ENCODE measurements around the gene VWA8. TPM values are rescaled to one million over a fixed set of nuclear protein-coding genes. Genes with fewer than 3 reads are reported as not detected.

VWA8 gene
- total and polyA plus RNA-seq, 2 of the 8 experiments (the other 6 are each of a cell fraction or from before 2014, with no cell fraction given) = 5.9 to 19.6 TPM

GRCh38 chr13:41682766-41683165 lies 278.1 kb downstream of the VWA8 start:
- H3K23ac ChIP-seq (ENCODE audit: insufficient read length) = no peak overlapping the region
- no peaks in the 10 kb centered on the region for H3K79me1 ChIP-seq (ENCODE audit: low read depth, low read length)
- H3K9ac ChIP-seq (replicated peaks in 1 of 4; ENCODE audit: extremely low read depth in 1 of 4, low read depth in 3 of 4, low read length in 3 of 4) = no peak overlapping the region
- no peak overlapping the region for H2BK15ac ChIP-seq (ENCODE audit: low read length)
- no peak for DNase-seq (ENCODE audit: low read depth in 1 of 2, low spot score in 2 of 2)
- H3K4ac ChIP-seq (replicated peaks; ENCODE audit: insufficient read length, low read depth, low read length) = no peak overlapping the region
- no peaks in the 10 kb centered on the region for H3K79me2 ChIP-seq (ENCODE audit: control insufficient read depth in 1 of 2, insufficient read depth in 2 of 2, low read length in 2 of 2)
- H2BK5ac ChIP-seq (ENCODE audit: low read depth, low read length) = no peak overlapping the region
- H3K4me3 ChIP-seq (ENCODE audit: extremely low read depth in 1 of 4, insufficient read depth in 2 of 4, low read depth in 3 of 4, low read length in 4 of 4) = no peak overlapping the region
- no peaks in the 10 kb centered on the region for H3K23me2 ChIP-seq (ENCODE audit: low read depth, low read length)
- H2BK20ac ChIP-seq (ENCODE audit: low read length) = no peak overlapping the region
- no peaks in the 10 kb centered on the region for H3K27me3 ChIP-seq (replicated peaks in 1 of 4; ENCODE audit: control insufficient read depth in 3 of 4, extremely low read depth in 1 of 4, insufficient read depth in 3 of 4, low read length in 3 of 4)
- no peak overlapping the region for H3K56ac ChIP-seq (replicated peaks; ENCODE audit: insufficient read length, low read depth, low read length)
- peaks cover 0 to 6% (median 5%) of the 10 kb centered on the region in 4 experiments; a peak in 2 of 7 replicates for H3K4me1 ChIP-seq (replicated peaks in 1 of 4; ENCODE audit: control insufficient read depth in 3 of 4, insufficient read depth in 4 of 4, low read length in 3 of 4)
- no peak overlapping the region for H2AK5ac ChIP-seq (ENCODE audit: low read depth, low read length)
- H4K91ac ChIP-seq (replicated peaks; ENCODE audit: insufficient read length, low read length) = no peak overlapping the region
- no peak overlapping the region for H2AFZ ChIP-seq (ENCODE audit: low read length)
- H3K4me2 ChIP-seq (ENCODE audit: insufficient read depth in 1 of 2, low read depth in 2 of 2, low read length in 2 of 2) = no peak overlapping the region
- WGBS, 2 experiments (ENCODE audit: extremely low coverage in 1 of 2, insufficient coverage in 1 of 2, insufficient read length in 1 of 2, insufficient replicate concordance in 2 of 2, low coverage in 1 of 2, low lambda C conversion rate in 2 of 2, missing lambda C conversion rate in 1 of 2) = 75% methylated on average over 3 of the region's 3 CpGs; no CpG with 5 or more reads in 1 of the 2 experiments
- no peaks in the 10 kb centered on the region for H3K9me3 ChIP-seq (ENCODE audit: insufficient read depth in 2 of 2, low read depth in 1 of 2, low read length in 1 of 2)
- H3K27ac ChIP-seq (ENCODE audit: low read depth, low read length) = no peak overlapping the region
- FAIRE-seq = no peak
- CTCF ChIA-PET (ENCODE audit: partially characterized antibody) = no interaction called here
- POLR2A ChIA-PET (ENCODE audit: partially characterized antibody) = no interaction called here
- no peaks in the 10 kb centered on the region for H4K20me1 ChIP-seq (replicated peaks in 1 of 2; ENCODE audit: control insufficient read depth in 1 of 2, insufficient read depth in 2 of 2, low read length in 2 of 2)
- no peak overlapping the region for H2BK12ac ChIP-seq (ENCODE audit: low read depth, low read length)
- peaks cover 0 to 5% (median 2%) of the 10 kb centered on the region in 4 experiments; a peak in 3 of 8 replicates for H3K36me3 ChIP-seq (ENCODE audit: control insufficient read depth in 2 of 4, insufficient read depth in 4 of 4, low read length in 3 of 4)
- no peak overlapping the region for H4K5ac ChIP-seq (ENCODE audit: insufficient read length, low read depth, low read length)
- H2BK120ac ChIP-seq (replicated peaks; ENCODE audit: low read depth, low read length) = no peak overlapping the region
- no peak overlapping the region for H4K8ac ChIP-seq (ENCODE audit: extremely low read depth, insufficient read depth, low read length)
- H3K18ac ChIP-seq (ENCODE audit: extremely low read depth, low read length) = no peak overlapping the region
- H3K14ac ChIP-seq (ENCODE audit: insufficient read length) = no peak overlapping the region
- TF ChIP-seq CREB1 (IDR thresholded peaks at IDR 0.05) = no peak
